GM12874 (cell line): ENCODE measurements around the gene SPOCK1.

ENCODE experiments used
- TF ChIP-seq, protein P1 (sequence below): IDR thresholded peaks from 2 replicates; pipeline ENCODE4 v1.5.1; 2011; ENCODE audit warnings: low read depth, mild to moderate bottlenecking, control low read depth, low read length, moderate library complexity; ENCODE audit not compliant: insufficient read depth

SPOCK1 gene

GRCh38 chr5:136992796-136993489 is 506.2 kb downstream of the SPOCK1 start:
- TF ChIP-seq, protein P1, sequence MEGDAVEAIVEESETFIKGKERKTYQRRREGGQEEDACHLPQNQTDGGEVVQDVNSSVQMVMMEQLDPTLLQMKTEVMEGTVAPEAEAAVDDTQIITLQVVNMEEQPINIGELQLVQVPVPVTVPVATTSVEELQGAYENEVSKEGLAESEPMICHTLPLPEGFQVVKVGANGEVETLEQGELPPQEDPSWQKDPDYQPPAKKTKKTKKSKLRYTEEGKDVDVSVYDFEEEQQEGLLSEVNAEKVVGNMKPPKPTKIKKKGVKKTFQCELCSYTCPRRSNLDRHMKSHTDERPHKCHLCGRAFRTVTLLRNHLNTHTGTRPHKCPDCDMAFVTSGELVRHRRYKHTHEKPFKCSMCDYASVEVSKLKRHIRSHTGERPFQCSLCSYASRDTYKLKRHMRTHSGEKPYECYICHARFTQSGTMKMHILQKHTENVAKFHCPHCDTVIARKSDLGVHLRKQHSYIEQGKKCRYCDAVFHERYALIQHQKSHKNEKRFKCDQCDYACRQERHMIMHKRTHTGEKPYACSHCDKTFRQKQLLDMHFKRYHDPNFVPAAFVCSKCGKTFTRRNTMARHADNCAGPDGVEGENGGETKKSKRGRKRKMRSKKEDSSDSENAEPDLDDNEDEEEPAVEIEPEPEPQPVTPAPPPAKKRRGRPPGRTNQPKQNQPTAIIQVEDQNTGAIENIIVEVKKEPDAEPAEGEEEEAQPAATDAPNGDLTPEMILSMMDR, result no peak

- TF ChIP-seq, protein P1, result no peak
Observed at GRCh38 chr5:136985785-136986475, 513.2 kb downstream of the SPOCK1 start.

- TF ChIP-seq, protein P1, result no peak
Observed at GRCh38 chr5:136984772-136985446, 514.2 kb downstream of the SPOCK1 start.

DNA sequence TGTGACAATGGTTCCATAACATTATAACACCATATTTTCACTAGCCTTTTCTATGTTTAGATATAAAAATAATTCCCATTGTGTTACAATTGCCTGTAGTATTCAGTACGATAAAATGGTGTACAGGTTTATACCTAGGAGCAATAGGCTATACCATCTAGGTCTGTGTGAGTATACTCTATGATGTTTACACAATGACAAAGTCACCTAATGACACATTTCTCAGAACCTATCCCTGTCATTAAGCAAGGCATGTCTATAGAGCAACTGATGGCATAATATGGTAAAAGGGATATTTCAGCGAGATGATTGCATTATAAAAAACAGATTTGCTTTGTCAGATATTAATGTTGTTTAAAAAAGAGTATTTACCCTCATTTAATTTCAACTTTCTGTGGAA is 517.2 kb downstream of the SPOCK1 start:
- TF ChIP-seq, protein P1, result no peak

GRCh38 chr5:136979131-136979530 is 520.0 kb downstream of the SPOCK1 start:
- TF ChIP-seq, protein P1, result no peak

DNA sequence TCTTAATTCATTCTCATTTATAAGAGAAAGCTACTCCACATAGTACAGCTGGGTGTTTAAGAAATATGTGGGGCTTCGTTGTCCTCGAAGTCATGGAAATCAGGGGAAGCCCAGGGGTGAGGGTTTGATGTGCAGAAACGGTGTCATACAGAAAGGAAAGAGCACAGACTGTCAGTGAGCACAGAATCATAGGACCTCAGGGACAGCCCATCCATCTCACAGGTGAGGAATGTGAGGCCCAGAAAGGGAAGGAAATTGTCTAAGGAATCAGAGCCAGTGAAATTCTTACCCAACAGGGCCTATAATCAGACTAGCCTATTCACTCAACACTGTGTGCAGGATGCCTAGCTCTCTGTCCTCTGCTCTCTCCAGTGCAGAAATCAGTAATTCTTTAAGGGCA is 535.6 kb downstream of the SPOCK1 start:
- TF ChIP-seq, protein P1, result no peak

DNA sequence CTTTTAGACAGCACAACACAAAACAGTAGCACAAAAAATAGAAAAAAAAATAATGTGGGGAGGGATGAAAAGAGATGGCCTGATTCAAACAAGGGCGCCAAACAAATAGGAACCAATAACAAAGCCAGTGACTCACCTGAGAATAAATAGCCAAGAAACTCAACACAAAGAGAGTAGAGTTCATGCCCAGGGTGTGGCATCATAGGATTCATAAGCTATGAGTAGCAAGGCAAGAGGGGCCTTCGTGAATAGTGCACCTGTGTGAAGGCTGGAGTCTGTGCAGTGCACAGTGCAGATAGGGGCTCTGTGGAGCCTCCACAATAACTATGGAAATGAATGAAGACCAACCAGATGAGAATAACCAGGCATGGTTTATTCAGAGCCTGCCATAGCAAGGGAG is 541.7 kb downstream of the SPOCK1 start:
- TF ChIP-seq, protein P1, result no peak
